Measurements from ENCODE around the gene ZNF506.
"Not testable (repeated sequence)": the region's sequence is repeated elsewhere in the genome, so short reads cannot be mapped to it uniquely, and the experiment has no call there.

Gene ZNF506

GRCh38 chr19:19821366-19821951, at the start of gene ZNF506:
Gene ZNF506 (minus strand): TSS chr19:19821750. CDS start chr19:19821603, 147 bp downstream.
- H3K27me3 ChIP-seq (ENCODE audit: insufficient read depth, low read depth), result no peaks in the 10 kb centered on the region
- H3K9ac ChIP-seq, result no peak within 1 kb of the TSS
- H2AFZ ChIP-seq (ENCODE audit: low read depth), result no peak within 1 kb of the TSS
- no peaks in the 10 kb centered on the region for H4K20me1 ChIP-seq (ENCODE audit: insufficient read depth)
- no peak within 1 kb of the TSS for H3K4me2 ChIP-seq
- H3K4me3 ChIP-seq (IDR thresholded peaks at IDR 0.05; ENCODE audit: insufficient read depth, low read depth, low read length), result no peak within 1 kb of the TSS
- H3K79me2 ChIP-seq (ENCODE audit: insufficient read depth, low read depth), result no peaks in the 10 kb centered on the region
- H3K4me1 ChIP-seq (ENCODE audit: low read depth, poor library complexity, severe bottlenecking), result peaks cover 3% of the 10 kb centered on the region
- TF ChIP-seq CTCF (conservative IDR thresholded peaks at IDR 0.05; ENCODE audit: low read depth, low read length), result no peak
- H3K27ac ChIP-seq, result no peak within 1 kb of the TSS
- no peaks in the 10 kb centered on the region for H3K36me3 ChIP-seq (ENCODE audit: insufficient read depth)

- H3K27me3 ChIP-seq (ENCODE audit: insufficient read depth, low read depth); H3K4me3 ChIP-seq (IDR thresholded peaks at IDR 0.05; ENCODE audit: insufficient read depth, low read depth, low read length); H4K20me1 ChIP-seq (ENCODE audit: insufficient read depth); H3K4me1 ChIP-seq (ENCODE audit: low read depth, poor library complexity, severe bottlenecking); H3K4me2 ChIP-seq; H2AFZ ChIP-seq (ENCODE audit: low read depth); H3K27ac ChIP-seq; H3K36me3 ChIP-seq (ENCODE audit: insufficient read depth); H3K9ac ChIP-seq: not testable (repeated sequence)
- peaks cover 14% of the 10 kb centered on the region; the same call in 1 of the 2 replicates for H3K79me2 ChIP-seq (ENCODE audit: insufficient read depth, low read depth)
Measured at GRCh38 chr19:19870086-19870485, 48.5 kb upstream of the ZNF506 start.

- Histone ChIP-seq H4K20me1 (ENCODE audit: insufficient read depth) (no peaks in the 10 kb centered on the region), H3K27ac (peak overlapping the region; percentile 91), H2AFZ (ENCODE audit: low read depth) (peak overlapping the region; percentile 99), H3K36me3 (ENCODE audit: insufficient read depth) (no peaks in the 10 kb centered on the region), H3K9ac (peak overlapping the region; percentile 81; the same call in 1 of the 2 replicates), H3K4me1 (ENCODE audit: low read depth, poor library complexity, severe bottlenecking) (no peaks in the 10 kb centered on the region), H3K4me2 (peak overlapping the region; percentile 41; the same call in 1 of the 2 replicates), H3K4me3 (IDR thresholded peaks at IDR 0.05; ENCODE audit: insufficient read depth, low read depth, low read length) (no peak overlapping the region), H3K27me3 (ENCODE audit: insufficient read depth, low read depth) (no peaks in the 10 kb centered on the region), H3K79me2 (ENCODE audit: insufficient read depth, low read depth) (peaks cover 14% of the 10 kb centered on the region; the same call in 1 of the 2 replicates)
- no peak for TF ChIP-seq CTCF (conservative IDR thresholded peaks at IDR 0.05; ENCODE audit: low read depth, low read length)
Measured at GRCh38 chr19:19866611-19867248, 45.2 kb upstream of the ZNF506 start.

- peak within 1 kb of the TSS; percentile 91 for H3K27ac ChIP-seq
- TF ChIP-seq CTCF (conservative IDR thresholded peaks at IDR 0.05; ENCODE audit: low read depth, low read length), result no peak
- peak within 1 kb of the TSS; percentile 99 for H2AFZ ChIP-seq (ENCODE audit: low read depth)
- no peaks in the 10 kb centered on the region for H3K27me3 ChIP-seq (ENCODE audit: insufficient read depth, low read depth)
- H3K4me1 ChIP-seq (ENCODE audit: low read depth, poor library complexity, severe bottlenecking), result no peaks in the 10 kb centered on the region
- H3K4me2 ChIP-seq, result peak within 1 kb of the TSS; percentile 41; the same call in 1 of the 2 replicates
- peaks cover 14% of the 10 kb centered on the region; the same call in 1 of the 2 replicates for H3K79me2 ChIP-seq (ENCODE audit: insufficient read depth, low read depth)
- no peaks in the 10 kb centered on the region for H4K20me1 ChIP-seq (ENCODE audit: insufficient read depth)
- H3K36me3 ChIP-seq (ENCODE audit: insufficient read depth), result no peaks in the 10 kb centered on the region
- H3K9ac ChIP-seq, result peak within 1 kb of the TSS; percentile 81
- H3K4me3 ChIP-seq (IDR thresholded peaks at IDR 0.05; ENCODE audit: insufficient read depth, low read depth, low read length), result no peak within 1 kb of the TSS
Measured at GRCh38 chr19:19865750-19866610, 44.4 kb upstream of the ZNF506 start, which contains the start of gene ZNF253. Gene ZNF253 (plus strand): TSS chr19:19865882. CDS start chr19:19865997, 115 bp downstream.

Data from KMS-11 (cell line).